Measurements from ENCODE around the gene ANXA8. TPM values are rescaled to one million over a fixed set of nuclear protein-coding genes. Genes with fewer than 3 reads are reported as not detected.
"Not testable (repeated sequence)": the region's sequence is repeated elsewhere in the genome, so short reads cannot be mapped to it uniquely, and the experiment has no call there.

ANXA8 gene
- total and polyA plus RNA-seq, 3 experiments from 2014 or later, result not detected

- H3K27ac ChIP-seq (ENCODE audit: low read depth, low read length); H3K9me3 Mint-ChIP-seq; H3K4me1 Mint-ChIP-seq; H3K9me3 ChIP-seq (ENCODE audit: low read length); H3K4me3 ChIP-seq (ENCODE audit: low read length); CTCF ChIA-PET; H3K27me3 ChIP-seq (ENCODE audit: insufficient read depth, low read length, poor library complexity, severe bottlenecking); POLR2A ChIA-PET; DNase-seq; H3K27me3 Mint-ChIP-seq; H3K4me3 Mint-ChIP-seq; H3K36me3 Mint-ChIP-seq; H3K27ac Mint-ChIP-seq; H3K4me1 ChIP-seq (ENCODE audit: insufficient read depth, low read length); H3K36me3 ChIP-seq (ENCODE audit: insufficient read depth, low read length): not testable (repeated sequence)
These were observed 15.0 kb downstream of the ANXA8 start for GRCh38 chr10:47468731-47469528.

GRCh38 chr10:47467957-47468356 lies 16.0 kb downstream of the ANXA8 start:
- H3K9me3 ChIP-seq (ENCODE audit: low read length); H3K4me1 ChIP-seq (ENCODE audit: insufficient read depth, low read length); H3K36me3 ChIP-seq (ENCODE audit: insufficient read depth, low read length); H3K27me3 ChIP-seq (ENCODE audit: insufficient read depth, low read length, poor library complexity, severe bottlenecking); H3K4me1 Mint-ChIP-seq; H3K4me3 ChIP-seq (ENCODE audit: low read length); CTCF ChIA-PET; H3K27ac ChIP-seq (ENCODE audit: low read depth, low read length); H3K36me3 Mint-ChIP-seq; H3K27me3 Mint-ChIP-seq; H3K27ac Mint-ChIP-seq; POLR2A ChIA-PET; DNase-seq; H3K9me3 Mint-ChIP-seq; H3K4me3 Mint-ChIP-seq: not testable (repeated sequence)

GRCh38 chr10:47467458-47467857 lies 16.5 kb downstream of the ANXA8 start:
- H3K27ac ChIP-seq (ENCODE audit: low read depth, low read length); H3K4me3 Mint-ChIP-seq; H3K36me3 Mint-ChIP-seq; H3K9me3 ChIP-seq (ENCODE audit: low read length); H3K4me1 ChIP-seq (ENCODE audit: insufficient read depth, low read length); H3K27ac Mint-ChIP-seq; H3K4me3 ChIP-seq (ENCODE audit: low read length); DNase-seq; H3K36me3 ChIP-seq (ENCODE audit: insufficient read depth, low read length); H3K27me3 ChIP-seq (ENCODE audit: insufficient read depth, low read length, poor library complexity, severe bottlenecking); POLR2A ChIA-PET; H3K9me3 Mint-ChIP-seq; CTCF ChIA-PET; H3K4me1 Mint-ChIP-seq; H3K27me3 Mint-ChIP-seq: not testable (repeated sequence)

- H3K36me3 ChIP-seq (ENCODE audit: insufficient read depth, low read length); H3K4me3 ChIP-seq (ENCODE audit: low read length); H3K36me3 Mint-ChIP-seq; H3K9me3 ChIP-seq (ENCODE audit: low read length); POLR2A ChIA-PET; DNase-seq; H3K27me3 Mint-ChIP-seq; H3K4me1 ChIP-seq (ENCODE audit: insufficient read depth, low read length); CTCF ChIA-PET; H3K4me3 Mint-ChIP-seq; H3K27ac ChIP-seq (ENCODE audit: low read depth, low read length); H3K27ac Mint-ChIP-seq; H3K9me3 Mint-ChIP-seq; H3K27me3 ChIP-seq (ENCODE audit: insufficient read depth, low read length, poor library complexity, severe bottlenecking); H3K4me1 Mint-ChIP-seq: not testable (repeated sequence)
These were observed 18.5 kb downstream of the ANXA8 start for GRCh38 chr10:47465216-47465917.

- H3K4me1 Mint-ChIP-seq; CTCF ChIA-PET; DNase-seq; H3K9me3 ChIP-seq (ENCODE audit: low read length); H3K27ac ChIP-seq (ENCODE audit: low read depth, low read length); H3K36me3 Mint-ChIP-seq; H3K4me3 ChIP-seq (ENCODE audit: low read length); H3K36me3 ChIP-seq (ENCODE audit: insufficient read depth, low read length); H3K27me3 Mint-ChIP-seq; H3K27ac Mint-ChIP-seq; H3K4me3 Mint-ChIP-seq; POLR2A ChIA-PET; H3K4me1 ChIP-seq (ENCODE audit: insufficient read depth, low read length); H3K9me3 Mint-ChIP-seq; H3K27me3 ChIP-seq (ENCODE audit: insufficient read depth, low read length, poor library complexity, severe bottlenecking): not testable (repeated sequence)
These were observed 21.1 kb downstream of the ANXA8 start for GRCh38 chr10:47462577-47463358.

GRCh38 chr10:47461261-47461687 lies 22.6 kb downstream of the ANXA8 start:
- H3K27me3 ChIP-seq (ENCODE audit: insufficient read depth, low read length, poor library complexity, severe bottlenecking); H3K27ac ChIP-seq (ENCODE audit: low read depth, low read length); H3K36me3 ChIP-seq (ENCODE audit: insufficient read depth, low read length); H3K9me3 Mint-ChIP-seq; DNase-seq; POLR2A ChIA-PET; H3K4me1 ChIP-seq (ENCODE audit: insufficient read depth, low read length); H3K4me1 Mint-ChIP-seq; H3K4me3 Mint-ChIP-seq; H3K36me3 Mint-ChIP-seq; H3K27ac Mint-ChIP-seq; H3K4me3 ChIP-seq (ENCODE audit: low read length); H3K9me3 ChIP-seq (ENCODE audit: low read length); CTCF ChIA-PET: not testable (repeated sequence)
- peaks cover 7 to 11% of the 10 kb centered on the region in 2 donors for H3K27me3 Mint-ChIP-seq

- CTCF ChIA-PET, result no interaction called here
- Histone ChIP-seq H3K27ac (ENCODE audit: low read depth, low read length) (no peak overlapping the region), H3K9me3 (ENCODE audit: low read length) (no peaks in the 10 kb centered on the region), H3K4me3 (ENCODE audit: low read length) (no peak overlapping the region), H3K36me3 (ENCODE audit: insufficient read depth, low read length) (no peaks in the 10 kb centered on the region), H3K27me3 (ENCODE audit: insufficient read depth, low read length, poor library complexity, severe bottlenecking) (no peaks in the 10 kb centered on the region), H3K4me1 (ENCODE audit: insufficient read depth, low read length) (no peaks in the 10 kb centered on the region)
- POLR2A ChIA-PET, result no interaction called here
- no peaks in the 10 kb centered on the region for H3K9me3 Mint-ChIP-seq
- no peak overlapping the region for H3K27ac Mint-ChIP-seq
- H3K4me3 Mint-ChIP-seq, result no peak overlapping the region
- peaks cover 0 to 3% (median 0%) of the 10 kb centered on the region in 3 donors for H3K4me1 Mint-ChIP-seq
- no peaks in the 10 kb centered on the region for H3K36me3 Mint-ChIP-seq
- no peak for DNase-seq
- peaks cover 7 to 17% of the 10 kb centered on the region in 2 donors for H3K27me3 Mint-ChIP-seq
These were observed 25.3 kb downstream of the ANXA8 start for GRCh38 chr10:47458466-47459154.

GRCh38 chr10:47457826-47458225 lies 26.1 kb downstream of the ANXA8 start:
- Histone ChIP-seq H3K36me3 (ENCODE audit: insufficient read depth, low read length) (no peaks in the 10 kb centered on the region), H3K4me3 (ENCODE audit: low read length) (no peak overlapping the region), H3K27me3 (ENCODE audit: insufficient read depth, low read length, poor library complexity, severe bottlenecking) (no peaks in the 10 kb centered on the region), H3K9me3 (ENCODE audit: low read length) (no peaks in the 10 kb centered on the region), H3K27ac (ENCODE audit: low read depth, low read length) (no peak overlapping the region), H3K4me1 (ENCODE audit: insufficient read depth, low read length) (no peaks in the 10 kb centered on the region)
- CTCF ChIA-PET, result no interaction called here
- Mint-ChIP-seq H3K9me3 (no peaks in the 10 kb centered on the region), H3K27me3 (peaks cover 7 to 20% of the 10 kb centered on the region in 2 donors), H3K27ac (no peak overlapping the region), H3K4me3 (no peak overlapping the region), H3K36me3 (no peaks in the 10 kb centered on the region), H3K4me1 (peaks cover 0 to 3% (median 0%) of the 10 kb centered on the region in 3 donors)
- no peak for DNase-seq
- POLR2A ChIA-PET, result no interaction called here

All from CD8-positive, alpha-beta memory T cell (primary cell).